Measurements from ENCODE around the gene ATG10.
"Not testable (repeated sequence)": the region's sequence is repeated elsewhere in the genome, so short reads cannot be mapped to it uniquely, and the experiment has no call there.

Gene ATG10

GRCh38 chr5:82119889-82120288 lies 148.1 kb downstream of the ATG10 start:
- Mint-ChIP-seq H3K9me3 (peaks cover 21% of the 10 kb centered on the region), H3K4me3 (no peak overlapping the region), H3K36me3 (ENCODE audit: low read depth) (peaks cover 19% of the 10 kb centered on the region), H3K27me3 (ENCODE audit: low read depth) (no peaks in the 10 kb centered on the region), H3K4me1 (no peaks in the 10 kb centered on the region), H3K27ac (no peak overlapping the region)
- no peak for TF ChIP-seq CTCF (IDR thresholded peaks at IDR 0.05; ENCODE audit: unreplicated experiment in 3 of 3)

GRCh38 chr5:82129723-82130285 lies 158.0 kb downstream of the ATG10 start:
- Mint-ChIP-seq H3K4me3 (no peak overlapping the region), H3K9me3 (peaks cover 40% of the 10 kb centered on the region), H3K27ac (no peak overlapping the region), H3K36me3 (ENCODE audit: low read depth) (peaks cover 21% of the 10 kb centered on the region), H3K27me3 (ENCODE audit: low read depth) (no peaks in the 10 kb centered on the region), H3K4me1 (no peaks in the 10 kb centered on the region)
- no peak for TF ChIP-seq CTCF (IDR thresholded peaks at IDR 0.05; ENCODE audit: unreplicated experiment in 3 of 3)

GRCh38 chr5:82130602-82131001 lies 158.8 kb downstream of the ATG10 start:
- peaks cover 27% of the 10 kb centered on the region for H3K36me3 Mint-ChIP-seq (ENCODE audit: low read depth)
- TF ChIP-seq CTCF (IDR thresholded peaks at IDR 0.05; ENCODE audit: unreplicated experiment in 3 of 3): no peak
- H3K27ac Mint-ChIP-seq: no peak overlapping the region
- no peak overlapping the region for H3K4me3 Mint-ChIP-seq
- H3K4me1 Mint-ChIP-seq: no peaks in the 10 kb centered on the region
- H3K27me3 Mint-ChIP-seq (ENCODE audit: low read depth): no peaks in the 10 kb centered on the region
- H3K9me3 Mint-ChIP-seq: peaks cover 40% of the 10 kb centered on the region

- Mint-ChIP-seq H3K4me1 (no peaks in the 10 kb centered on the region), H3K4me3 (no peak overlapping the region), H3K36me3 (ENCODE audit: low read depth) (peaks cover 46% of the 10 kb centered on the region), H3K27me3 (ENCODE audit: low read depth) (peaks cover 3% of the 10 kb centered on the region), H3K9me3 (peaks cover 44% of the 10 kb centered on the region), H3K27ac (no peak overlapping the region)
- no peak for TF ChIP-seq CTCF (IDR thresholded peaks at IDR 0.05; ENCODE audit: unreplicated experiment in 3 of 3)
Measured at GRCh38 chr5:82137205-82137604, 165.4 kb downstream of the ATG10 start.

- H3K4me1 Mint-ChIP-seq; H3K4me3 Mint-ChIP-seq; H3K27ac Mint-ChIP-seq; H3K27me3 Mint-ChIP-seq (ENCODE audit: low read depth): not testable (repeated sequence)
- peaks cover 50% of the 10 kb centered on the region for H3K9me3 Mint-ChIP-seq
- H3K36me3 Mint-ChIP-seq (ENCODE audit: low read depth): peaks cover 51% of the 10 kb centered on the region
Measured at GRCh38 chr5:82139837-82140236, 168.0 kb downstream of the ATG10 start.

DNA sequence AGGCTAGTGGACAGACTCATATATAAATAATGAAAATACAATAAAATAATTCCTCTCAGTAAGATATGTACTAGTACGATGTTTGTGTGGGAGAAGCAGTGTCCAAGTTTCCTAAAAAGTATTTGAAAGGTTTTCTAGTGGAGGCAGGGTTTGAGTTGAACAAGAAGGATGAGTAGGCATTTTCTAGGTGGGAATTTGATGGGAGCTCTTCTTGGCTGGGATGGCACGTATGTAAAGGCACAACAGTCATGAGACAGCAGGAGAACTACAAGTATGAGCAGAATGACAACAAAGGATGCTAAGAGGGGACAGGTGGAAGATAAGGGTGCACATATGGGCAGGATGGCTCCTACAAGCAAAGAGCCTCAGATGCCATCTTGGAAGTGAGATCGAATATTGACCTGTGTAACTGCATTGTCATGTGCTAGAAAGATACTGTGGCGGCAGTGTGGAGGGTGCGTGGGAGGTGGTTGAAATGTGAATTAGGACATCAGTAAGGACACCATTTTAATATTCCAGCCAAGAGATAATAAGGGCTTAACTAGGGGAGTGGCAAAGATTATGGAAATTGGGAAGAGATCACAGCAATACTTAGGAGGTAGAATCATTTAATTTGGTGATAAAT lies 170.5 kb downstream of the ATG10 start:
- Mint-ChIP-seq H3K9me3 (peaks cover 27% of the 10 kb centered on the region), H3K4me3 (no peak overlapping the region), H3K27me3 (ENCODE audit: low read depth) (no peaks in the 10 kb centered on the region), H3K27ac (no peak overlapping the region), H3K4me1 (no peaks in the 10 kb centered on the region), H3K36me3 (ENCODE audit: low read depth) (peaks cover 33% of the 10 kb centered on the region)
- no peak for TF ChIP-seq CTCF (IDR thresholded peaks at IDR 0.05; ENCODE audit: unreplicated experiment in 3 of 3)
